Colonic mucosa (tissue), 4 donors: ENCODE data around the gene CORO6. TPM values are rescaled to one million over a fixed set of nuclear protein-coding genes. Genes with fewer than 3 reads are reported as not detected.
A peak's percentile ranks its signal among the peaks of the same experiment; 100 is the strongest.

Experiments used
- DNase-seq: peaks from one replicate; pipeline ENCODE4 v3.0.0-alpha.2; 2020
- H3K27ac ChIP-seq: fragments of 200-600 bp; one replicate; pipeline ENCODE4 v1.8.0; 2021
- H3K27me3 ChIP-seq: fragments of 200-600 bp; one replicate; pipeline ENCODE4 v1.8.0; 2021
- H3K36me3 ChIP-seq: fragments of 200-600 bp; one replicate; pipeline ENCODE4 v1.8.0; 2021
- H3K4me1 ChIP-seq: fragments of 200-600 bp; one replicate; pipeline ENCODE4 v1.8.0; 2021; ENCODE audit warnings: mild to moderate bottlenecking
- H3K4me3 ChIP-seq: fragments of 200-600 bp; one replicate; pipeline ENCODE4 v1.8.0; 2021
- H3K9ac ChIP-seq, 2 donors: one replicate each; pipeline ENCODE4 v1.7.0; 2013; ENCODE audit warnings: control low read depth in 2 of 2, low read depth in 2 of 2, low read length in 2 of 2
- H3K9me3 ChIP-seq: fragments of 200-600 bp; one replicate; pipeline ENCODE4 v1.8.0; 2021
- intact Hi-C: fragments of 100-400 bp; cut with DNase I; formaldehyde crosslinking; loops from one replicate; pipeline ENCODE4 v1.14.1; 2022
- total RNA-seq, 2 donors: library from RNA; stranded (reverse); fragmentation: NEBNext Ultra II Directional in 1 of 2; extraction: Animal tissue kit (Norgen Biotek cat#: 25700) in 1 of 2; gene quantifications; one replicate each; pipeline ENCODE4 v1.2.1, GENCODE V29; 2021
- TF ChIP-seq, protein P1 (sequence below): fragments of 200-600 bp; IDR thresholded peaks from one replicate; pipeline ENCODE4 v1.8.0; 2022; ENCODE audit warnings: antibody characterized with exemption, mild to moderate bottlenecking
- donor health status: healthy.
- donor health status: DM: no; HTN: no; CAD: no.
- donor health status: DM: no; HTN: no; CAD: no.

Gene CORO6
- total RNA-seq, 2 donors from 2014 or later = 0.62 to 2.5 TPM

DNA sequence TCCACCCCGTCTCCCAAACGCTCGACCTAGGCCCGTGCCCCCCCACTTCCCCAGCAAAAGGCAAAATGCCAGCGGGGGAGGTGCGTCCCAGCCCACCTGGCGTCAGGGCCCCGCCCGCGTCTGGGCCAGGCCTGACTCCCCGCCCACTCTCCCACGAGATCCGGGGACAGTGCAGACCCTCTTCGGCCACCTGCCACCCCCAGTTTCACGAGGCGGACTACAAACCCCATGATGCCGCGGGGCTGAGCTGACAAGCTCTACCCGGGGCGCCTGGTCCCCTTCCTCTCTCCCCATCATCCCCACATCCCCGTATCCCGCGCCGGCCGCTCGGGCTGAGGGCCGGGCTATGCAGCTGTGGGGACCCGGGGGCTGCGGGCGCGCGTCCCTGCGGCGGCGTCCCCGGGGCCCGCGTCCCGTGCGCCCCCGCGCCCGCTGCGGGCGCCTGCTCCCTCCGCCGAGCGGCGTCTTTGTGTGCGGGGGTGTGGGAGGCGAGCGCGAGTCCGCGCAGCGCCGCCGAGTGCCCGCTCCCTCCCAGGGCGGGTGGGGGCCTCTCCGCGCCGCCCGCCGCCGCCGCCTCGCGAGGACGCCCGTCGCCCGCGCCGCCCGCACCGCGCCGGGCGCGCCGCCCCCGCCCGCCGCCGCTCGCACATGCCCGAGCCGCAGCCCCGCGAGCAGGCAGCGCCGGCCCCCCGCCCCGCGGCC lies 29.7 kb downstream of the CORO6 start, which contains the start of gene ANKRD13B:
Gene ANKRD13B (plus strand): TSS at position 283 of the 702 bp plus-strand sequence. CDS start 490 bp downstream, outside the sequence.
- H3K36me3 ChIP-seq = no peaks in the 10 kb centered on the region
- peak within 1 kb of the TSS; percentile 77 for H3K27ac ChIP-seq
- H3K4me3 ChIP-seq = peak within 1 kb of the TSS; percentile 62
- H3K27me3 ChIP-seq = no peaks in the 10 kb centered on the region
- H3K9me3 ChIP-seq = no peaks in the 10 kb centered on the region
- H3K9ac ChIP-seq = peak within 1 kb of the TSS; percentile 55 to 66
- DNase-seq = peak; percentile 66
- TF ChIP-seq, protein P1, sequence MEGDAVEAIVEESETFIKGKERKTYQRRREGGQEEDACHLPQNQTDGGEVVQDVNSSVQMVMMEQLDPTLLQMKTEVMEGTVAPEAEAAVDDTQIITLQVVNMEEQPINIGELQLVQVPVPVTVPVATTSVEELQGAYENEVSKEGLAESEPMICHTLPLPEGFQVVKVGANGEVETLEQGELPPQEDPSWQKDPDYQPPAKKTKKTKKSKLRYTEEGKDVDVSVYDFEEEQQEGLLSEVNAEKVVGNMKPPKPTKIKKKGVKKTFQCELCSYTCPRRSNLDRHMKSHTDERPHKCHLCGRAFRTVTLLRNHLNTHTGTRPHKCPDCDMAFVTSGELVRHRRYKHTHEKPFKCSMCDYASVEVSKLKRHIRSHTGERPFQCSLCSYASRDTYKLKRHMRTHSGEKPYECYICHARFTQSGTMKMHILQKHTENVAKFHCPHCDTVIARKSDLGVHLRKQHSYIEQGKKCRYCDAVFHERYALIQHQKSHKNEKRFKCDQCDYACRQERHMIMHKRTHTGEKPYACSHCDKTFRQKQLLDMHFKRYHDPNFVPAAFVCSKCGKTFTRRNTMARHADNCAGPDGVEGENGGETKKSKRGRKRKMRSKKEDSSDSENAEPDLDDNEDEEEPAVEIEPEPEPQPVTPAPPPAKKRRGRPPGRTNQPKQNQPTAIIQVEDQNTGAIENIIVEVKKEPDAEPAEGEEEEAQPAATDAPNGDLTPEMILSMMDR = no peak
- intact Hi-C loops = no loop called here
- peaks cover 34% of the 10 kb centered on the region for H3K4me1 ChIP-seq

DNA sequence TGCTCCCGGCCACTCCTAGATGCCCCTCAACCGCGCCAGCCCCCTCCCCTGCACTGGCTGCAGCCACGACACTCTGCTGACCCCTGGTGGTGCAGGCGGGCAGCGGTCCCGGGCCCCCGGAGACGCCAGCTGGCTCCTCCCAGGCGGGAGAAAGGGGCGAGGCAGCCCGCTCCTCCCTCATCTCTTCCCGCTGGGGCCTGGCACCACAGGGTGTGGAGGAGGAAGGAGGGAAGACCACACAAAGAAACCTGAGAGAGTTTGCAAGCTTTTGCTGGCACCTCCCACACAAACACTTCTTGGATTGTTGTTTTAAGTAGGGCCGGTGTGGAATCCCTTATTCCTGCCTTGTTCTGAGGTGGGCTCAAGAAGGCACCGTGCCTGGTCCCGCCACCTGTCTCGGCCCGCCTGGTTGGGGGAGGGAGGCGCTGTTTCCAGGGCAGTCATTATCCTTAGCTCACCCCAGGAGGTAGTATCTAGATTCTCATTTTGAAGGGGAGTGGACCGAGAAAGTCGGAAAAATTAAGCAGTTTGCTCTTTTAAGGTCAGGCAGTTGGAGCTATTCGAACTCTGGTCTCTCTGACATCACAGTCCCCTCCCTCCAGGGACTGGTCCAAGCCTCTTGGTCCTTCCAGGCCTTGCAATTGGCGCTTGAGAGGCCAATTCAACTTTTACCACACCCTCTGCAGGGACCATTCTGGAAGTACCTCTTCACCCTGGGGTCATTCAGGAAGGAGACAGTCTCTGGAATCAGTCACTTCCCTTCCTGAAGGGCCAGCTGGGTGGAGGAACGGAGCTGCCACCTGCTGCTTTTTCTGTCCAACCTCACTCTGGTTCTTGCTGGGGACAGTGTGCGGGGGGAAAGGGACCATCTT lies 30.7 kb downstream of the CORO6 start:
- peak; percentile 95 for DNase-seq
- TF ChIP-seq, protein P1 = peak; percentile 96
- H3K27ac ChIP-seq = peak overlapping the region; percentile 77
- H3K4me3 ChIP-seq = peak overlapping the region; percentile 36
- H3K9ac ChIP-seq = peak overlapping the region; percentile 55 to 66
- intact Hi-C loops = no loop called here
- H3K9me3 ChIP-seq = no peaks in the 10 kb centered on the region
- H3K27me3 ChIP-seq = no peaks in the 10 kb centered on the region
- H3K36me3 ChIP-seq = no peaks in the 10 kb centered on the region
- peaks cover 44% of the 10 kb centered on the region for H3K4me1 ChIP-seq

DNA sequence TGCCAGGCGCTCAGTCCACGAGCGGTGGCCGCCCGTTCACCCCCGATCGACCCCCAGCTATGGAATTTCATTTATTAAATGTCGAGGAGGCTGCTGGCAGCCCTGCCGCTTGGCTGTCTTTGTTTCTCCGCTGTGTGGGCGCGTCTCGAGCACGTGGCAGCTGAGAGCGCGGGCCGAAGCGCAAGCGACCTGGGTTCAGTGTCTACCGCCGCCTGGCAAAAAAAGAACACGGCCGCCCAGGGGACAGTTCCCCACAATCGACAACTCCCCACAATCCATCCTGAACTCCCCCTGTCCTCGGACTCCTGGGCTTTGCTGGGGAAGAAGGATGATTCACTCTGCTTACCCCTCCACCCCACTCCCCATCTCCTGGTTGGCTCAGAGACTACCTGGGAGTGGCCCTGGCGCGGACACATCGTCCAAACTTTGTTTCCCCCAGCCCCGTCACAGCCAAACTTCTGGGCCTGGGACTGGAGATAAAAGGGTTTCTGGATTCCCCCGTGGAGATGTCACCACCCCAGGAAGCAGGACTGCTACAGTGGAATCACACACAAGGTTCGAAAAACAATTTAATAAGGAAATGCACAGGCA lies 31.5 kb downstream of the CORO6 start:
- Histone ChIP-seq H3K4me1 (peaks cover 44% of the 10 kb centered on the region), H3K36me3 (no peaks in the 10 kb centered on the region), H3K9me3 (no peaks in the 10 kb centered on the region), H3K9ac (peak overlapping the region in 1 of 2 donors; percentile 35), H3K27ac (peak overlapping the region; percentile 77), H3K4me3 (peak overlapping the region; percentile 36), H3K27me3 (no peaks in the 10 kb centered on the region)
- intact Hi-C loops = no loop called here
- no peak for DNase-seq
- TF ChIP-seq, protein P1 = no peak

DNA sequence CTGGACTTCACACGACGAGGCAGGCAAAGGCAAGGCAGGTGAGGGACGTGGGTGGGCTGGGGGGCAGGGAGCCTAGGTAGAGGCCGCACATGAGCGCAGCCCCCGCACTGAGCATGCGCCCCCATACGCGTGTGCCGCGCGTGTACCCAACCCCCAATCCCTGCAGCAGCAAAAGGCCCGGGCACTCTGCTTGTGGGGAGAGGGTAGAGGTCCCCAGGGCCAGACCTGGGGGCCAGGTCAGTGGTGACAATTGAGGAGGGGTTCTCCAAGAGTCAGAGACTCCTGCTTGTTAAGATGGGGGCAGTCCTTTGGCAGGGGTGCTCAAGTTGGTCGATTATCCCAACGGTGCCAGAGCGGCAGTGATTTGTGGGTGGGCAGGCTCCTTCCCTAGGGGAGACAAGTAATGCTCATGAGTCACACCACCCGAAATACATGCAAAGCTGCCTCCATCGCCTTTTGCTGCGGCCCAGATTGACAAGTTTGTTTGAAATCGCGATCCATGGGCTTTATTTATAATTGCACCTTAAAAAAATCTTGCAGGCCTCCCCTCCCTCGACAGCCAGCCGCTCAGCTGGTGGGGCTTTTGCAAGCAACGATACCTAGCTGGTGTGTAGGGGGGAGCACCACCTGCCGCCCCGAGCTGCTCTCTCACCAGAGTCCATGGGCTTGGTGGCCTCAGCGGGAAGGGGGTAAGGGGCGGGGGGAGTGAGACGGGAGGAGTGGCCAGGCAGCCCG lies 32.1 kb downstream of the CORO6 start:
- intact Hi-C loops = no loop called here
- Histone ChIP-seq H3K27ac (peak overlapping the region; percentile 77), H3K4me1 (peaks cover 44% of the 10 kb centered on the region)

More for the DNA sequence above, 32.1 kb downstream of the CORO6 start:
- Histone ChIP-seq H3K27me3 (no peaks in the 10 kb centered on the region), H3K4me3 (peak overlapping the region; percentile 53), H3K36me3 (no peaks in the 10 kb centered on the region), H3K9ac (peak overlapping the region; percentile 35 to 66), H3K9me3 (no peaks in the 10 kb centered on the region)
- no peak for DNase-seq
- TF ChIP-seq, protein P1 = no peak
